HG02884 (cell line): ENCODE data around the gene IDH2.
"Not testable (repeated sequence)": the region's sequence is repeated elsewhere in the genome, so short reads cannot be mapped to it uniquely, and the experiment has no call there.

Experiments
- ATAC-seq: cut with Tn5 transposase; IDR thresholded peaks from one replicate; pipeline ENCODE4 v1.9.1; 2021; ENCODE audit warnings: mild to moderate bottlenecking, moderate library complexity; ENCODE audit not compliant: unreplicated experiment

IDH2 gene

GRCh38 chr15:90101969-90102890, at the start of gene IDH2:
IDH2 (minus strand) TSS chr15:90102468; CDS start chr15:90102390, 78 bp downstream.
- ATAC-seq: peak; percentile 53

GRCh38 chr15:90150551-90150950, 48.3 kb upstream of the IDH2 start:
- not testable (repeated sequence) for ATAC-seq

DNA sequence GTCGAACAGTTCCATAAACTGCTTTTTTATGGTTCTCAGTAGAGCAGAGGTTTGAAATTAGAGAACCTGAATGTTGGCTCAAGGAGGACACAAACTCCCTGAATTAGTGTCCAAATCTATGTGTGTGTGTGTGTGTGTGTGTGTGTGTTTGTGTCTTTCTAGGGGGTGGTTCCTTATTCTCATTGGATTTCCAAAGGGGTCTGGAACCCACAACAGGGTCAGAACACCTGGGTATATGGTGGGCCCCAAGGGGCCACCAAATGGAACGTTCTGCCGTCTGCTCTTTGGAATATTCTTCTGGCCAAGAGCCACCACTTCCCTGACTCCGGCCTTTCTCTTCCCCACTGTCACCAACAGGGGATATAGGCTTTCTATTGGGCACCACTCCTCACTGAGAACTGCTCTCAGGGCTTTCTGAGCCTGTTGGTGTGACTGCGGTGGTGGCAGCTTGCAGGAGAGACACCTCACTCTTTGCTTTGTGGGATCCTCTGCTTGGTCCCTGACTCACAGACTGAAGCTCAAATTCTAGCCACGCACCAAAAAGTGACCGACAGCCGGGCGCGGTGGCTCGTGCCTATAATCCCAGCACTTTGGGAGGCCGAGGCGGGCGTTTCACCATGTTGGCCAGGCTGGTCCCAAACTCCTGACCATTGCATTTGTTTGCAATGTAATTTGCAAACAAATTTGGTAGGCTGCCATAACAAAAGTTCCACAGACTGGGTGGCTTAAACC, 47.5 kb upstream of the IDH2 start:
- ATAC-seq: no peak

DNA sequence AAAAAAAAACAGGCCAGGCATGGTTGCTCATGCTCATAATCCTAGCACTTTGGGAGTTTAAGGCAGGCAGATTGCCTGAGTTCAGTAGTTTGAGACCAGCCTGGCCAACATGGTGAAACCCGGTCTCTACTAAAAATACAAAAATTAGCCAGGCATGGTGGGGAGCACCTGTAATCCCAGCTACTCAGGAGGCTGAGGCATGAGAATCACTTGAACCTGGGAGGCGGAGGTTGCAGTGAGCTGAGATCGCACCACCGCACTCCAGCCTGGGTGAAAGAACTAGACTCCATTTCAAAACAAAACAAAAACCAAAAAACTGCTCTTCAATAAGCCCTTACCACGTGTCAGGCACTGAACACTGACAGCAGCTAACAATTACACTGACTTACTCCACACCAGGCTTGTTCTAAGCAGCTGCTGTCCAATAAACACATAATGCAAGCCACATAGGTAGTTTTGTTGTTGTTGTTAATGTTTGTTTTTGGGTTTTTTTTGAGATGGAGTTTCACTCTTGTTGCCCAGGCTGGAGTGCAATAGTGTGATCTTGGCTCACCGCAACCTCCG, 44.0 kb upstream of the IDH2 start:
- ATAC-seq: not testable (repeated sequence)

DNA sequence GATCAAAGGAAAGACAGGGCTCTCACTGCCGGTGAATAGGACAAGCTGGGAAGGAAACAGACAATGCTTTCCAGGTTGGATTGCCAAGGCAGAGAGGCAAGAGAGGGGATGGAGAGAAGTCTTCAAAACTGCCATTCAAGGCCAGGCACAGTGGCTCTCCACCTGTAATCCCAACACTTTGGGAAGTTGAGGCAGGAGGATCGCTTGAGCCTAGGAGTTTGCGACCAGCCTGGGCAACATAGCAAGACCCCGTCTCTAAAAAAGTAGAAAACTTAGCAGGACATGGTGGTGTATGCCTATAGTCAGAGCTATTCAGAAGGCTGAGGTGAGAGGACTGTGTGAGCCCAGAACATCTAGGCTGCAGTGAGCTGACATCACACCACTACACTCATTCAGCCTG, 43.5 kb upstream of the IDH2 start:
- ATAC-seq: no peak

- no peak for ATAC-seq
Measured at GRCh38 chr15:90145259-90145658, 43.0 kb upstream of the IDH2 start.

GRCh38 chr15:90143166-90143655, 40.9 kb upstream of the IDH2 start:
- ATAC-seq: no peak

- no peak for ATAC-seq
Measured at GRCh38 chr15:90142216-90143165, 40.2 kb upstream of the IDH2 start.

- ATAC-seq: no peak
Measured at GRCh38 chr15:90141646-90142045, 39.4 kb upstream of the IDH2 start.

DNA sequence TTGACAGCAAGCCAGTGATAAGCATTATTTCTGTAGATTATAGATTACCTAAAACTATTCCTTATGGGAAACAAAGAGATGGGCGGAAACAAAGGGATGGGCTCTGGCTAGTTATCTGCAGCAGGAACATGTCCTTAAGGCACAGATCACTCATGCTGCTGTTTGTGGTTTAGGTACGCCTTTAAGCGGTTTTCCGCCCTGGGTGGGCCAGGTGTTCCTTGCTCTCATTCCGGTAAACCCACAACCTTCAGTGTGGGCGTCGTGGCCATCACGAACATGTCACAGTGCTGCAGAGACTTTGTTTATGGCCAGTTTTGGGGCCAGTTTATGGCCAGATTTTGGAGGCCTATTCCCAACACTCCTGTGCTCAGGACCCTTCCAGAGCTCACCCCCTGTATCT, 37.3 kb upstream of the IDH2 start:
- ATAC-seq: not testable (repeated sequence)

DNA sequence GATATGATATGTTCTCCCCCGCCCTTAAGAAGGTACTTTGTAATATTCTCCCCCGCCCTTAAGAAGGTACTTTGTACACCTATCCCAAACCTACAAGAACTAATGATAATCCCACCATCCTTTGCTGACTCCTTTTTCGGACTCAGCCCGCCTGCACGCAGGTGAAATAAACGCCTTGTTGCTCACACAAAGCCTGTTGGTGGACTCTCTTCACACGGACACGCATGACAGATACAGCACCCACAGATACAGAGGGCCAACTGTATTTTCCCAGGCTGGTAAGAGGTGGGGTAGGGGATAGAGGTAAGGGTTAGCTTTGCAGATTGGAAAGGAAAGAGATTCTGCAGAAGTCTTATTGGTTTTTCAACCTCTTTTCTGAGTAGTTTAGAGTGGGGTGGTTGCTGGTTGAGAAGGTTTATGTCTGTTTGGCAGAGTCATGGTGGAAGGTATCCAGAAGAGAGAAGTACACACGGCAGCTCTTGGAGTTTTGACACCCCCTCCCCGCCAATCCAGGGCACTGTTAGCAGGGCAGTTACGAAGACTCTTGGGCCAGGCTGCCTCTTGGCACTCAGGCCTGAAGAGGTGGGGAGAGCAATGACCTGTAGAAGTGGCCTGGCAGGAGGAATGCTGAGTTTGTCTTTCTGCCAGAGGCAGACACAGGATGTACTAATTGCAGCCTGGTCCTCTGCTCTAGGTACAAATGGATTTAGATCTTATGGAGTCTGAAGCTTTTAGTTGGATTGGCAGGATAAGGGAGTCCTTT, 36.0 kb upstream of the IDH2 start:
- ATAC-seq: no peak

- no peak for ATAC-seq
Measured at GRCh38 chr15:90132437-90132836, 30.2 kb upstream of the IDH2 start.

GRCh38 chr15:90131848-90132247, 29.6 kb upstream of the IDH2 start:
- ATAC-seq: no peak

GRCh38 chr15:90130291-90130690, 28.0 kb upstream of the IDH2 start:
- ATAC-seq: no peak

DNA sequence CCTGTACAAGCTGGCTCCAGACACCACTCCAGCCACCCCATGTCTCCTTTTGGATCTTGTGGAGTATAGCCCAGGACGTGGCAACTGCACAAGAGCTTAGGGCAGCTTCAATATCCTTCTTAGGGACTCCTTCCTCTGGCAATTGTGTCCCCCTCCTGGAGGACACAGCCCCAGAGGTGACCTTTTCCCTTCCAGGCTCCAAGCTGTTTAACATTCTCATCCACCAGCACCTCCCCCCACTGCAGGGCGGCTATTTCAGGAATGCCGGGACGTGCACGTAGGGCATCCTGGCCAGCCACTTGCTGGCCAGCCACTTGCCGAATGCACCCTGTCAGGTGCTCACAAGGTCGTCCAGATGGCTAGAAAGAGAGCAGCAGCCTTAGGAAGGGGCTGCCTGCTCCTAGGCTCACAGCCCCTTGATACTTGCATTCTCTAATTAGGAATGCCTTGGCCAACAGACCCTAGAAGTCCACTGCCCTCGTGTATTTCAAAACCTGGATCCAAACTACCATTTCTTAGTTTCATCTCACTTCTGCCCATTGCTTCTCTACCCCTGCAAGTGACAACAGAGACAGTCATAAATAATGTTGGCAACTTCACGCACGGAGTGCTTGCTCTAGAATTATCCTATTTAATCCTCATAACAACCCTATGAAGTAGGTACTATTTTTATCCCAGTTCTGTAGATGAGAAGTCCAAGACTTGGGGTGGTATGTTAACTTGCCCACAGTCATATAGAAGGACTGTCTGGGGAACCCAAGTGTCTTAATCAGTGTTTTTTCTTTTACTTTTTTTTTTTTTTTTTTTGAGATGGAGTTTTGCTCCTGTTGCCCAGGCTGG, 24.5 kb upstream of the IDH2 start:
- ATAC-seq: no peak

DNA sequence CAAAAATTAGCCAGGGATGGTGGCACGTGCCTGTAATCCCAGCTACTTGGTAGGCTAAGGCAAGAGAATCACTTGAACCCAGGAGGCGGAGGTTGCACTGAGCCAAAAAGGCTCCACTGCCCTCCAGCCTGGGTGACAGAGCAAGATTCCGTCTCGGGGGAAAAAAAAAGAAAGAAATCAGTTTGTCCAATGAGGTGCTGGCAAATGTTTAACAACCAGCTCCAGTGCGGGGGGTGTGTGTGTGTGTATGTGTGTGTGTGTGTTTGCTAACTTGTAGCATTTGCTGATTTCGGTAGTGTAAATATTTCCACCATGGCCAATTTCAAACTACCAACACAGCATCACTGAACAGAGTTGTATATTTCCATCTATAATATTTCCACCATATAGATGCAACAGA, 23.8 kb upstream of the IDH2 start:
- ATAC-seq: no peak

DNA sequence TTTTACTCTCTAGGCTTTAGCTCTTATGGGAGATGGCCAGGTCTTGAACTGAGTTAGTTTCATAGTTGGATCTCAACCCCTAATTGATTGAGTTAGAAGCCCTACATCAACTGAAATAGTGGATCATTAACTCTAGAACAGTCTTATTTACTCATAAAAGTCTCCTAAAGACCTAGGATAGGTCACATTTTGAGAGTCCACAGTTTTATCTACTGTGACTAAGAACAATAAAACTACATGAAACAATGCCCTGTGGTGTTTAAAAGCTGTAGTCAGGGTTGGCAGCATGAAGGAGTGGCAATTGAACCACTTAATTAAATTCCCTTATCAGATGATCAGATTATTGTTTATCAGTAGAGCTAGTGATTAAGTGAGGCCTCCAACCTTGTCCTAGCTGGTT, 22.2 kb upstream of the IDH2 start:
- no peak for ATAC-seq

DNA sequence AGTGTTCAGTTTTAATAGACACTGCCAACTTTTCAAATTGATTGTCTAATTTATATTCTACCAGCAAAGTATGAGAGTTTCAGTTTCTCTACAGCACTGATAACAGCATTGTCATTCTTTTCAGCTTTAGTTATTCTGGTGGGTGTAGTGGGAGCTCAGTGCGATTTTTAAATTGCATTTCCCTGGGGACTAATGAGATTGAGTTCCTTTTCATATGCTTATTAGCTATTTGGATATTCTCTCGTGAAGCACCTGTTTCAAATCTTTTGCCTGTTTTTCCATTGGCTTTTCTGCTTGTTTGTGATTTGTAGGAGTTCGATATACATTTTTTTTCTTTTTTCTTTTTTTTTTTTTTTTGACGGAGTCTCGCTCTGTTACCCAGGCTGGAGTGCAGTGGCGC, 18.8 kb upstream of the IDH2 start:
- ATAC-seq: no peak

DNA sequence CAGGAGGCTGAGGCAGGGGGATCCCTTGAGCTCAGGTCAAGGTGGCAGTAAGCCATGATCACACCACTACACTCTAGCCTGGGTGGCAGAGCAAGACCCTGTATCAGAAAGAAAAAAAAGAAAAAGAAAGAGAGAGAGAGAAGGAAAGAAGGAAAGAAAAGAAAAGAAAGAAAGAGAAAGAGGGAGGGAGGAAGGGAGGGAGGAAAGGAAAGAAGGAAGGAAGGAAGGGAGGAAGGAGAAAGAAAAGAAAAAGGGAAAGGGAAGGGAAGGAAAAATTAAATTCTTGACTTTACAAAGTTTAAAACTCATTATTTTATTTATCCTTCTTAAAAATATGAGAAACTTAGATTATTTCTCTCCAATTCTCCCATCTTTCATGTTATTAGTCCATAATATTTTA, 17.1 kb upstream of the IDH2 start:
- ATAC-seq: no peak
